GM12878 (cell line): ENCODE measurements around the gene RIMBP2.

ENCODE experiments used
- ATF3 ChIP-seq: IDR thresholded peaks from 2 replicates; pipeline ENCODE4 v1.6.1; 2011; ENCODE audit warnings: low read depth, mild to moderate bottlenecking, low read length, moderate library complexity, borderline replicate concordance; ENCODE audit errors: extremely low read depth
- CREM ChIP-seq: IDR thresholded peaks from 2 replicates; pipeline ENCODE4 v1.6.1; 2014; ENCODE audit warnings: antibody characterized with exemption, low read depth
- CTCF ChIP-seq, 3 experiments: IDR thresholded peaks in 2 of 3; conservative IDR thresholded peaks in 1 of 3; 2 replicates each; pipeline ENCODE4 v1.5.1; 2011; ENCODE audit warnings: low read depth in 3 of 3, low read length in 3 of 3, mild to moderate bottlenecking in 3 of 3, control low read depth in 2 of 3, moderate library complexity in 2 of 3, inconsistent platforms in 1 of 3, mixed read lengths in 1 of 3; ENCODE audit not compliant: control insufficient read depth in 2 of 3, insufficient read depth in 1 of 3; ENCODE audit errors: extremely low read depth in 1 of 3
- EP300 ChIP-seq, 2 experiments: fragments of 150-350 bp in 1 of 2; IDR thresholded peaks; 2 replicates each; pipeline ENCODE4 v1.6.1; 2011 to 2012; ENCODE audit warnings: low read depth in 2 of 2, low read length in 2 of 2, borderline replicate concordance in 1 of 2, improper control_type of control experiment in 1 of 2, inconsistent platforms in 1 of 2; ENCODE audit not compliant: control insufficient read depth in 1 of 2
- EZH2 ChIP-seq: IDR thresholded peaks from 2 replicates; pipeline ENCODE4 v1.6.1; 2012; ENCODE audit warnings: low read depth, mild to moderate bottlenecking, control low read depth, inconsistent platforms, low read length, borderline replicate concordance; ENCODE audit not compliant: control insufficient read depth
- MTA3 ChIP-seq: IDR thresholded peaks from 2 replicates; pipeline ENCODE4 v1.6.1; 2012; ENCODE audit warnings: low read length, inconsistent platforms, borderline replicate concordance
- MXI1 ChIP-seq: fragments of 150-350 bp; IDR thresholded peaks from 2 replicates; pipeline ENCODE4 v1.6.1; 2011; ENCODE audit warnings: low read depth, mild to moderate bottlenecking, inconsistent platforms, low read length, improper control_type of control experiment
- POLR2A ChIP-seq: IDR thresholded peaks from 2 replicates; pipeline ENCODE4 v1.6.1; 2011; ENCODE audit warnings: low read depth, mild to moderate bottlenecking, low read length
- SP1 ChIP-seq: IDR thresholded peaks from one replicate; pipeline ENCODE4 v1.6.1; 2011; ENCODE audit warnings: low read depth, low read length
- TAF1 ChIP-seq: IDR thresholded peaks from 2 replicates; pipeline ENCODE4 v1.6.1; 2011; ENCODE audit warnings: mild to moderate bottlenecking, low read depth, low read length, borderline replicate concordance
- TCF12 ChIP-seq: IDR thresholded peaks from 2 replicates; pipeline ENCODE4 v1.6.1; 2011; ENCODE audit warnings: low read depth, mild to moderate bottlenecking, low read length
- YY1 ChIP-seq: IDR thresholded peaks from 2 replicates; pipeline ENCODE4 v1.6.1; 2011; ENCODE audit warnings: low read depth, mild to moderate bottlenecking, low read length
- ZBTB33 ChIP-seq: fragments of 450-650 bp; IDR thresholded peaks from 2 replicates; pipeline ENCODE4 v1.6.1; 2017; ENCODE audit warnings: mild to moderate bottlenecking
- ZNF274 ChIP-seq: IDR thresholded peaks from one replicate; pipeline ENCODE4 v1.8.0; 2011; ENCODE audit not compliant: insufficient read length, insufficient read depth

- TF ChIP-seq MXI1 = no peak
- TF ChIP-seq POLR2A = no peak
- TF ChIP-seq ZNF274 = no peak
- no peak for TF ChIP-seq ZBTB33
- no peak for TF ChIP-seq SP1
- TF ChIP-seq TCF12 = no peak
- TF ChIP-seq ATF3 = no peak
- no peak for TF ChIP-seq EP300 (IDR thresholded peaks at IDR 0.05; ENCODE audit: borderline replicate concordance in 1 of 2, control insufficient read depth in 1 of 2, low read depth in 2 of 2, low read length in 2 of 2)
- no peak for TF ChIP-seq MTA3
- no peak for TF ChIP-seq CTCF (IDR thresholded peaks at IDR 0.05 in 2 of 3, conservative IDR thresholded peaks at IDR 0.05 in 1 of 3; ENCODE audit: control insufficient read depth in 2 of 3, extremely low read depth in 1 of 3, insufficient read depth in 1 of 3, low read depth in 3 of 3, low read length in 3 of 3)
- no peak for TF ChIP-seq CREM
- no peak for TF ChIP-seq YY1
- TF ChIP-seq EZH2 = no peak
- no peak for TF ChIP-seq TAF1
Measured at GRCh38 chr12:130668286-130669204, 47.6 kb downstream of the RIMBP2 start.
